ENCODE results near the gene GPR85.
"Not testable (repeated sequence)": the region's sequence is repeated elsewhere in the genome, so short reads cannot be mapped to it uniquely, and the experiment has no call there.

Gene GPR85

GRCh38 chr7:113086431-113086888, at the start of gene GPR85:
Gene GPR85, minus strand, starts transcription at chr7:113086827. Its CDS starts 2,106 bp downstream, at chr7:113084721.
- DNase-seq (ENCODE audit: low read depth in 3 of 3), result peak in 1 of 3 experiments; percentile 29

GRCh38 chr7:113134025-113134424, 47.4 kb upstream of the GPR85 start:
- no peak for DNase-seq (ENCODE audit: low read depth in 3 of 3)

- no peak for DNase-seq (ENCODE audit: low read depth in 3 of 3)
Observed at GRCh38 chr7:113131367-113131766, 44.7 kb upstream of the GPR85 start.

GRCh38 chr7:113128031-113128430, 41.4 kb upstream of the GPR85 start:
- DNase-seq (ENCODE audit: low read depth in 3 of 3), result no peak

- no peak for DNase-seq (ENCODE audit: low read depth in 3 of 3)
Observed at GRCh38 chr7:113125728-113126127, 39.1 kb upstream of the GPR85 start.

GRCh38 chr7:113122744-113123143, 36.1 kb upstream of the GPR85 start:
- DNase-seq (ENCODE audit: low read depth in 3 of 3), result no peak

GRCh38 chr7:113120647-113121046, 34.0 kb upstream of the GPR85 start:
- no peak for DNase-seq (ENCODE audit: low read depth in 3 of 3)

- no peak for DNase-seq (ENCODE audit: low read depth in 3 of 3)
Observed at GRCh38 chr7:113119429-113119828, 32.8 kb upstream of the GPR85 start.

GRCh38 chr7:113118074-113118959, 31.7 kb upstream of the GPR85 start, which contains the start of gene SMIM30:
Gene SMIM30, minus strand, starts transcription at chr7:113118554. Its CDS starts 976 bp downstream, at chr7:113117578.
- peak; percentile 79 to 86 (median 84) for DNase-seq (ENCODE audit: low read depth in 3 of 3)

- not testable (repeated sequence) for DNase-seq (ENCODE audit: low read depth in 3 of 3)
Observed at GRCh38 chr7:113117374-113117774, 30.7 kb upstream of the GPR85 start.

- no peak for DNase-seq (ENCODE audit: low read depth in 3 of 3)
Observed at GRCh38 chr7:113113912-113114311, 27.3 kb upstream of the GPR85 start.

GRCh38 chr7:113109718-113110117, 23.1 kb upstream of the GPR85 start:
- DNase-seq (ENCODE audit: low read depth in 3 of 3), result no peak

- no peak for DNase-seq (ENCODE audit: low read depth in 3 of 3)
Observed at GRCh38 chr7:113100121-113100603, 13.5 kb upstream of the GPR85 start.

GRCh38 chr7:113099284-113099919, 12.8 kb upstream of the GPR85 start:
- no peak for DNase-seq (ENCODE audit: low read depth in 3 of 3)

GRCh38 chr7:113094517-113095249, 8.1 kb upstream of the GPR85 start:
- no peak for DNase-seq (ENCODE audit: low read depth in 3 of 3)

GRCh38 chr7:113093561-113093960, 6.9 kb upstream of the GPR85 start:
- DNase-seq (ENCODE audit: low read depth in 3 of 3), result no peak

GRCh38 chr7:113092762-113093161, 6.1 kb upstream of the GPR85 start:
- no peak for DNase-seq (ENCODE audit: low read depth in 3 of 3)

- no peak for DNase-seq (ENCODE audit: low read depth in 3 of 3)
Observed at GRCh38 chr7:113087071-113087998, 708 bp upstream of the GPR85 start.

- DNase-seq (ENCODE audit: low read depth in 3 of 3), result no peak
Observed at GRCh38 chr7:113085781-113086390, 741 bp downstream of the GPR85 start.

- DNase-seq (ENCODE audit: low read depth in 3 of 3), result no peak
Observed at GRCh38 chr7:113084496-113085172, 2.0 kb downstream of the GPR85 start.

Data from stimulated activated CD4-positive, alpha-beta T cell treated with anti-CD3 and anti-CD28 coated beads, TNF-alpha, amount 100 ng/mL, for 24 hours (primary cell).